ENCODE data around the gene SERPINE2. TPM values are rescaled to one million over a fixed set of nuclear protein-coding genes. Genes with fewer than 3 reads are reported as not detected.
A peak's percentile ranks its signal among the peaks of the same experiment; 100 is the strongest.

Gene SERPINE2
- polyA plus RNA-seq, 3 donors: not detected

- peaks cover 9 to 10% of the 10 kb centered on the region in 2 donors for H3K36me3 Mint-ChIP-seq
- Histone ChIP-seq H3K9ac (ENCODE audit: insufficient read depth, low read length, poor library complexity, severe bottlenecking) (no peak overlapping the region), H3K27me3 (ENCODE audit: control insufficient read depth in 2 of 2, insufficient read depth in 2 of 2, low read length in 2 of 2) (no peaks in the 10 kb centered on the region), H3K79me2 (ENCODE audit: insufficient read depth, low read length) (peaks cover 100% of the 10 kb centered on the region), H3K4me2 (replicated peaks; ENCODE audit: extremely low read depth, low read length, poor library complexity, severe bottlenecking) (no peak overlapping the region), H3K36me3 (replicated peaks in 1 of 2; ENCODE audit: control insufficient read depth in 1 of 2, insufficient read depth in 2 of 2, low read length in 2 of 2) (no peaks in the 10 kb centered on the region), H3K27ac (ENCODE audit: low read depth in 1 of 2, low read length in 2 of 2) (peak overlapping the region in 1 of 2 donors; percentile 10), H2AFZ (ENCODE audit: insufficient read depth, low read depth, low read length, poor library complexity, severe bottlenecking) (no peak overlapping the region), H4K20me1 (ENCODE audit: insufficient read depth, low read length) (peaks cover 98% of the 10 kb centered on the region), H3K4me1 (ENCODE audit: control insufficient read depth in 1 of 2, insufficient read depth in 2 of 2, low read length in 2 of 2) (peaks cover 22 to 58% of the 10 kb centered on the region in 2 donors), H3K4me3 (replicated peaks in 1 of 3; ENCODE audit: low read depth in 2 of 3, low read length in 3 of 3) (no peak overlapping the region), H3K9me3 (replicated peaks in 1 of 2; ENCODE audit: control insufficient read depth in 1 of 2, insufficient read depth in 1 of 2, low read length in 2 of 2) (no peaks in the 10 kb centered on the region)
- H3K27ac Mint-ChIP-seq: peak overlapping the region in 5 of 7 donors; percentile 3 to 79 (median 40)
- intact Hi-C loops (cut with micrococcal nuclease): no loop called here
- TF ChIP-seq CTCF (IDR thresholded peaks at IDR 0.05): no peak
- peaks cover 0 to 10% (median 5%) of the 10 kb centered on the region in 7 donors for H3K9me3 Mint-ChIP-seq
- H3K27me3 Mint-ChIP-seq (ENCODE audit: low read depth in 3 of 3): no peaks in the 10 kb centered on the region
- no peak overlapping the region for H3K4me3 Mint-ChIP-seq
- H3K4me1 Mint-ChIP-seq: peaks cover 70% of the 10 kb centered on the region
- DNase-seq: no peak
Observed at GRCh38 chr2:223935459-223936125, 103.5 kb downstream of the SERPINE2 start.

GRCh38 chr2:223934870-223935269 lies 104.2 kb downstream of the SERPINE2 start:
- Histone ChIP-seq H4K20me1 (ENCODE audit: insufficient read depth, low read length) (peaks cover 98% of the 10 kb centered on the region), H3K4me3 (replicated peaks in 1 of 3; ENCODE audit: low read depth in 2 of 3, low read length in 3 of 3) (no peak overlapping the region), H3K79me2 (ENCODE audit: insufficient read depth, low read length) (peaks cover 100% of the 10 kb centered on the region), H3K9ac (ENCODE audit: insufficient read depth, low read length, poor library complexity, severe bottlenecking) (no peak overlapping the region), H3K4me2 (replicated peaks; ENCODE audit: extremely low read depth, low read length, poor library complexity, severe bottlenecking) (no peak overlapping the region), H3K27ac (ENCODE audit: low read depth in 1 of 2, low read length in 2 of 2) (peak overlapping the region in 1 of 2 donors; percentile 11), H3K9me3 (replicated peaks in 1 of 2; ENCODE audit: control insufficient read depth in 1 of 2, insufficient read depth in 1 of 2, low read length in 2 of 2) (no peaks in the 10 kb centered on the region), H3K36me3 (replicated peaks in 1 of 2; ENCODE audit: control insufficient read depth in 1 of 2, insufficient read depth in 2 of 2, low read length in 2 of 2) (no peaks in the 10 kb centered on the region), H3K4me1 (ENCODE audit: control insufficient read depth in 1 of 2, insufficient read depth in 2 of 2, low read length in 2 of 2) (peaks cover 29 to 66% of the 10 kb centered on the region in 2 donors), H2AFZ (ENCODE audit: insufficient read depth, low read depth, low read length, poor library complexity, severe bottlenecking) (no peak overlapping the region), H3K27me3 (ENCODE audit: control insufficient read depth in 2 of 2, insufficient read depth in 2 of 2, low read length in 2 of 2) (no peaks in the 10 kb centered on the region)
- Mint-ChIP-seq H3K27ac (peak overlapping the region in 2 of 7 donors; percentile 58 to 76), H3K27me3 (ENCODE audit: low read depth in 3 of 3) (no peaks in the 10 kb centered on the region), H3K9me3 (peaks cover 0 to 8% (median 4%) of the 10 kb centered on the region in 7 donors), H3K4me3 (peak overlapping the region in 1 of 2 donors; percentile 26), H3K4me1 (peaks cover 75% of the 10 kb centered on the region), H3K36me3 (peaks cover 8 to 10% of the 10 kb centered on the region in 2 donors)
- intact Hi-C loops (cut with micrococcal nuclease): no loop called here
- 40% methylated on average over 1 of the region's 6 CpGs for WGBS (ENCODE audit: insufficient coverage)
- no peak for TF ChIP-seq CTCF (IDR thresholded peaks at IDR 0.05)
- no peak for DNase-seq

All from CD14-positive monocyte (primary cell).